Thyroid gland (tissue), 4 donors: Measurements from ENCODE around the gene LRRC75B. TPM values are rescaled to one million over a fixed set of nuclear protein-coding genes. Genes with fewer than 3 reads are reported as not detected.
"Not testable (repeated sequence)": the region's sequence is repeated elsewhere in the genome, so short reads cannot be mapped to it uniquely, and the experiment has no call there.

ENCODE experiments used
- DNase-seq, 2 donors: peaks; one replicate each; pipeline ENCODE4 v3.0.0-alpha.2; 2019
- H3K27ac ChIP-seq, 3 donors: fragments of 200-600 bp; sonication (generic); 1 replicate in 2 of 3; 2 replicates in 1 of 3; pipeline ENCODE4 v1.5.1; 2016 to 2019; ENCODE audit warnings: mild to moderate bottlenecking in 1 of 3, moderate library complexity in 1 of 3
- H3K27me3 ChIP-seq: fragments of 200-600 bp; sonication (generic); one replicate; pipeline ENCODE4 v1.5.1; 2019
- H3K36me3 ChIP-seq, 2 donors: fragments of 200-600 bp; sonication (generic); one replicate each; pipeline ENCODE4 v1.5.1; 2016 to 2019
- H3K4me1 ChIP-seq, 2 donors: fragments of 200-600 bp; sonication (generic); one replicate each; pipeline ENCODE4 v1.5.1; 2017 to 2019
- H3K4me3 ChIP-seq, 3 donors: fragments of 200-600 bp; sonication (generic); replicated peaks in 1 of 3; 1 replicate in 2 of 3; 2 replicates in 1 of 3; pipeline ENCODE4 v1.5.1; 2016; ENCODE audit warnings: mild to moderate bottlenecking in 1 of 3
- H3K9me3 ChIP-seq: fragments of 200-600 bp; sonication (generic); one replicate; pipeline ENCODE4 v1.5.1; 2017
- WGBS, 2 donors: methylation state at CpG; one replicate each; pipeline ENCODE4 v1.1.5; 2017; 5-methylcytosine and 5-hydroxymethylcytosine counted together
- intact Hi-C: fragments of 100-400 bp; cut with DNase I; formaldehyde crosslinking; loops from one replicate; pipeline ENCODE4 v1.15.1; 2023
- total RNA-seq, 4 donors: library from RNA; depleted of rRNA; stranded (reverse); fragments of >200 nt; gene quantifications; one replicate each; pipeline ENCODE4 v1.2.3, GENCODE V29; 2016
- TF ChIP-seq, protein P1 (sequence below), 6 experiments: fragments of 200-600 bp in 3 of 6; fragments of 450-650 bp in 3 of 6; sonication (generic) in 3 of 6; IDR thresholded peaks; one replicate each; pipeline ENCODE4 v1.5.1; 2016 to 2019; ENCODE audit warnings: antibody characterized with exemption in 6 of 6, mild to moderate bottlenecking in 2 of 6, inconsistent platforms in 1 of 6, moderate library complexity in 1 of 6

Gene LRRC75B
- total RNA-seq, 4 donors from 2014 or later, result 18.6 to 51.2 (median 39.6) TPM

DNA sequence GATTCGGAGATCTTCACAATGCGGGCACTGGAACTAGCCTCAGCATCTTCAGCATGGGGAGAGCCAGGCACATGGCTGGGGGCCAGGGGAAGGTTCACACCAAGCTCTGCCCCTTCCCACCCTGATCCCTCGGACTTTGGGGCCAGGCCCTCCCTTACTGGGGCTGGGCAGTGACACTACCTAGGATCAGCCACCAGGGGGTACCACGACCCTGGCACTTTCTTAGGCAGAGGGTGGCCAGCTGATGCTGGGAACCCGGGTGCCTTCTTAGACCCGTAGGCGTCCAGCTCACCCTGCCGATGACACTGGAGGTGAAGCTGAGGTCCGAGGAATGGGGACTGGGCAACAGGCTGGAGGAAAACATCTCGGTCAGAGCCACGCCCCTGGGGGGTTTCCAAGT lies 36.2 kb upstream of the LRRC75B start:
- DNase-seq, result peak in 1 of 2 donors; percentile 18
- WGBS, 2 donors, result 53 to 73% methylated on average over 3 to 7 of the region's 11 CpGs
- intact Hi-C loops, result not testable (repeated sequence)

DNA sequence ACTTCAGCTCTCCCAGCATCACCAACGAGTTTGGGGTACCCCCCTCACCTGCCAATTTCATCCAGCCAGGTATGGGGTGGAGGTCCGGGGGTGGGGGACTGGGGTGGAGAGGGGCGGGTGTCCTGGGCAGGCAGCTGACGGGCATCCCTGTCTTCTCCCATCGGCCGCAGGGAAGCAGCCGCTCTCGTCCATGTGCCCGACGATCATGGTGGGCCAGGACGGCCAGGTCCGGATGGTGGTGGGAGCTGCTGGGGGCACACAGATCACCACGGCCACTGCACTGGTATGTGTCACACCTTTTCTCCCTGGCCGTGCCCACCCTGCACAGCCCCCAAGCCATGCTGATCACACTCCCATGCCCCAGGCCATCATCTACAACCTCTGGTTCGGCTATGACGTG lies 35.0 kb upstream of the LRRC75B start:
- H3K4me3 ChIP-seq, H3K9me3 ChIP-seq, H3K36me3 ChIP-seq, DNase-seq, H3K27me3 ChIP-seq, intact Hi-C loops, H3K27ac ChIP-seq: not testable (repeated sequence)
- 83% methylated on average over 1 of the region's 16 CpGs; no CpG with 5 or more reads in 1 of the 2 donors for WGBS, 2 donors
- peaks cover 9 to 17% of the 10 kb centered on the region in 2 donors for H3K4me1 ChIP-seq

More for the DNA sequence above, 36.2 kb upstream of the LRRC75B start:
- H3K4me3 ChIP-seq, H3K27ac ChIP-seq, H3K27me3 ChIP-seq, H3K36me3 ChIP-seq, H3K9me3 ChIP-seq: not testable (repeated sequence)
- TF ChIP-seq, protein P1, sequence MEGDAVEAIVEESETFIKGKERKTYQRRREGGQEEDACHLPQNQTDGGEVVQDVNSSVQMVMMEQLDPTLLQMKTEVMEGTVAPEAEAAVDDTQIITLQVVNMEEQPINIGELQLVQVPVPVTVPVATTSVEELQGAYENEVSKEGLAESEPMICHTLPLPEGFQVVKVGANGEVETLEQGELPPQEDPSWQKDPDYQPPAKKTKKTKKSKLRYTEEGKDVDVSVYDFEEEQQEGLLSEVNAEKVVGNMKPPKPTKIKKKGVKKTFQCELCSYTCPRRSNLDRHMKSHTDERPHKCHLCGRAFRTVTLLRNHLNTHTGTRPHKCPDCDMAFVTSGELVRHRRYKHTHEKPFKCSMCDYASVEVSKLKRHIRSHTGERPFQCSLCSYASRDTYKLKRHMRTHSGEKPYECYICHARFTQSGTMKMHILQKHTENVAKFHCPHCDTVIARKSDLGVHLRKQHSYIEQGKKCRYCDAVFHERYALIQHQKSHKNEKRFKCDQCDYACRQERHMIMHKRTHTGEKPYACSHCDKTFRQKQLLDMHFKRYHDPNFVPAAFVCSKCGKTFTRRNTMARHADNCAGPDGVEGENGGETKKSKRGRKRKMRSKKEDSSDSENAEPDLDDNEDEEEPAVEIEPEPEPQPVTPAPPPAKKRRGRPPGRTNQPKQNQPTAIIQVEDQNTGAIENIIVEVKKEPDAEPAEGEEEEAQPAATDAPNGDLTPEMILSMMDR (IDR thresholded peaks at IDR 0.05), result peak in 4 of 6 experiments; percentile 22 to 52 (median 40)
- peaks cover 14 to 26% of the 10 kb centered on the region in 2 donors for H3K4me1 ChIP-seq

DNA sequence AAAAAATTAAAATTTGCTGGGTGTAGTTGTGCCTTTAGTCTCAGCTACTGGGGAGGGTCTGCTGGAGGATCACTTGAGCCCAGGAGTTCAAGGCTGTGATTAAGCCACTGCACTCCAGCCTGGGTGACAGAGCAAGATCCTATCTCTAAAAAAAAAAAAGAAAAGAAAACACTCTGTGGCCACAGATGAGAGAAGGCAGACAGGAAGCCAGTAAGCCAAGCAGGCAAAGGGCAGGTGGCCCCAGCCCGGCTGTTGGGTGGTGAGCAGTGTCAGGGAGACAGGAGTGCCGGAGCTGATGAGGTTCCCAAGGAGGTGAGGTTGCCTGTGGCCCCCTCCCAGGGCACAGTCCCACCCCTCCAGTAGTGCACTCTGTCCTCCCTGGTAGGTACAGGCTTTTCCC lies 29.7 kb upstream of the LRRC75B start:
- intact Hi-C loops, DNase-seq: not testable (repeated sequence)
- 75 to 80% methylated on average over 2 of the region's 2 CpGs for WGBS, 2 donors

DNA sequence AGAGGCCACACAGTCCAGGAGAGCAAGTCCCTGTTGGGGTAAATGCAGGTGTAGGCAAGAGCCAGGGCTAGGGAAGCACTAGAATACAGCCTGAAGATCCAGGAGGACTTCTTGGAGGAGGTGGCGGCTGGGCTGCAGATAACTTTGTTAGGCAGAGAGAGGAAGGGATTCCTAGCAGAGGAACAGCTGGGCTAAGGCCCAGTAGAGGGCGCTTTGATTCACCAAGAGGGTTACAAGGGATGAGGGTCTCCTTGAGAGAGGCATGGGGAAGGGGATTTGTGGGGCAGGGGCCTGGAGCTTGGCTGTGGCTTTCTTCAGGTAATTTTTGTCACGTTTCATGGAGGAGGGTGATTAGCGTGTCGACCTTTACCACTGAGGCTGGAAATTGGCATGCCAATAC lies 28.4 kb upstream of the LRRC75B start:
- H3K27ac ChIP-seq, H3K4me1 ChIP-seq, H3K36me3 ChIP-seq, H3K9me3 ChIP-seq, H3K27me3 ChIP-seq, DNase-seq, intact Hi-C loops, H3K4me3 ChIP-seq: not testable (repeated sequence)
- 62 to 88% methylated on average over 3 to 4 of the region's 5 CpGs for WGBS, 2 donors

More for the DNA sequence above, 29.7 kb upstream of the LRRC75B start:
- H3K9me3 ChIP-seq, H3K36me3 ChIP-seq, H3K27me3 ChIP-seq, H3K27ac ChIP-seq, H3K4me3 ChIP-seq, H3K4me1 ChIP-seq: not testable (repeated sequence)

DNA sequence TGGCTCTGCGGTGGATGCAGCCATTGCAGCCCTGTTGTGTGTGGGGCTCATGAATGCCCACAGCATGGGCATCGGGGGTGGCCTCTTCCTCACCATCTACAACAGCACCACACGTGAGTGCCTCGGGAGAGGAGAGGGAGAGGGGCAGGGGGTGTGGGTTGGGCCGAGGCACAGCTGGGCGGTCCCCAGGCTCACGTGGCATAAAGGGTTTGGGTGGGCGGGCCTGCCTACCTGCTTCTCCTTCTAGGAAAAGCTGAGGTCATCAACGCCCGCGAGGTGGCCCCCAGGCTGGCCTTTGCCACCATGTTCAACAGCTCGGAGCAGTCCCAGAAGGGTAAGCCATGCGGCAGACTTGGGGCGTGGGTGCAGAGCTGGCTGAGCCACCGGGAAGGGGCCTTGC lies 21.9 kb upstream of the LRRC75B start:
- WGBS, 2 donors, result 83 to 86% methylated on average over 1 to 5 of the region's 15 CpGs
- H3K36me3 ChIP-seq, DNase-seq, H3K4me3 ChIP-seq, H3K4me1 ChIP-seq, H3K27ac ChIP-seq, H3K27me3 ChIP-seq, H3K9me3 ChIP-seq, intact Hi-C loops: not testable (repeated sequence)

DNA sequence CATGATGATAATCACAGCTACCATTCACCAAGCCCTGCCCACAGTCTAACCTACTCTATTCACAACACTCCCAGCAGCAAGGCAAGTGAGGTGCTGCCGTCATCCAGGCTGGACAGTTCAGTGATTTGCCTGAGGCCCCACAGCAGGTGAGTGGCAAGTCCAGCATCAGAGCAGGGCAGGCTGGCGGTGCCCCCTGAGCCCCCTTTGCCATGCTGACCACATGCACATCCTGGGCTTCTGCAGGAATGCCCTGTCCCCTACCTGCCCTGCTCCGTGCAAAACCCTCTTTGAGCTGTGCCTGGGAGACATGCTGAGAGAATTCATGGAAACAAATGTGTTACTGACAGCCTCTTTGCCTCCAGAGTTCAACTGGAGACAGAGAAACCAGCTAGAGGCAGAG lies 17.0 kb upstream of the LRRC75B start:
- H3K4me1 ChIP-seq, H3K4me3 ChIP-seq, H3K9me3 ChIP-seq, H3K36me3 ChIP-seq, DNase-seq, H3K27ac ChIP-seq, intact Hi-C loops, H3K27me3 ChIP-seq: not testable (repeated sequence)
- WGBS, 2 donors, result 83% methylated on average over 2 of the region's 3 CpGs; no CpG with 5 or more reads in 1 of the 2 donors

DNA sequence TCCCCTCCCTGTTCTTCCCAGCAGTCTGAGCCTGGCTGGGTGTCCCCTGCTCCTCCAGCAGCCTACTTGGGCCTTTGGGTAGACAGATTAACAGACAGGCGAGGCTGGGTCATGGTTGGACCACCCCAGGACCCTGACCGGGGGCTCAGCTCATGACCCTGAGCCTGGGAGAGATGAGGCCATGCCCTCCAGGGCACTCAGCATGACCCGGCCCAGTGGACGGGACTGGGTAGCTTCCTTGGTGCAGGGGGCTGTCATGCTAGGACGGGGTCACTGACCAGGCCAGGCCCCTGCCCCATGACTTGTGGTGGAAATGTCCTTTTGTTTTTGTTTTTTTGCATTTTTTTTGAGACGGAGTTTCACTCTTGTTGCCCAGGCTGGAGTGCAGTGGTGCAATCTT lies 15.5 kb upstream of the LRRC75B start:
- H3K9me3 ChIP-seq, H3K4me1 ChIP-seq, H3K27me3 ChIP-seq, H3K4me3 ChIP-seq, H3K36me3 ChIP-seq, DNase-seq, intact Hi-C loops, H3K27ac ChIP-seq: not testable (repeated sequence)
- 89 to 97% methylated on average over 2 to 5 of the region's 6 CpGs for WGBS, 2 donors

DNA sequence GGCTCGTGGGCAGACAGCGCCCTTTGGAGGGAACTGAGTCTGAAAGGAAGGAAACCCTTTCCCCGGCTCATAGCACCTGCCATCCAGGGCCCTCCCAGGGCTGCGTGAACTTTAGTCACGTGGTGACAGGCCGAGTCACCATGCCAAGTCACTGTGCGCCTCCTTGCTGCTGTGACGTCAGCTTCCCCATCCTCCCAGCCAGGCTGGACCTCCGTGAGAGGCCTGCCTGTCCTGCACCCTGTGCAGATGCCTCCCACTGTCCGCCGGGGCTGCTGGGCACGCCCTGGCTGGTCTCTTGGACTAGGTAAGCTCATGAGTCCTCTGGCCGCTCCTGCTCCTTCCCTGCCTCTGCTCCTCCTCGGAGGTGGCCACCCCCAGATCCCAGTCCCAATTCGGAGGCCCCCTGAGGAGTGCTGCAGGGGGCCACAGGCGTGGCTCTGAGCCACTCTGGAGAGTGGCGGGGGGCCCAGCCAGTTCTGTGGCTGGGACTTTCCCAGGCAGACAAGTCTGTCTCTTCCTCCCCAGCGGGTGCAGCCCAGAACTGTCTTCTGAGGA lies 14.6 kb upstream of the LRRC75B start:
- H3K27me3 ChIP-seq, H3K27ac ChIP-seq, H3K4me3 ChIP-seq, intact Hi-C loops, H3K36me3 ChIP-seq, DNase-seq, H3K9me3 ChIP-seq: not testable (repeated sequence)
- 75 to 82% methylated on average over 13 to 16 of the region's 18 CpGs for WGBS, 2 donors
- peaks cover 5 to 13% of the 10 kb centered on the region in 2 donors for H3K4me1 ChIP-seq

DNA sequence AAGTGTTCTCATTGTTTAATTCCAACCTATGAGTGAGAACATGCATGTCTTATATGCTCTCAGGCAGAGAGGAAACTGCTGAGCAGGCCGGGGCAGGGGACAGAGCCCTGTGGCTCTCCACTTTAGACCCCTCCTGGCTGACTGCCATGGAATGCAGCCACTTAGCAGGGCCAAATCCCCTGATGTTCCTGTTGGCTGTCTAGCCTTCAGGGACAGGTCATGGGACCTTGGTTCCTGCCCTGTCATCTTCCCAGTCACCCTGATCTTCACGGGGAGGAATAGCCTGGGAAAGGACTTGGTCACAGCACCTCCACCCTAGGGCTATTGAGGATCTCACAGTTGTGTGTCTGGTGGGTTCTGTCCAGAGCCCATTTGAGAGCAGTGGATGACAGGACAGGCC lies 13.5 kb upstream of the LRRC75B start:
- 41 to 58% methylated on average over 2 of the region's 2 CpGs for WGBS, 2 donors
- H3K4me3 ChIP-seq, H3K27me3 ChIP-seq, intact Hi-C loops, H3K9me3 ChIP-seq, H3K36me3 ChIP-seq: not testable (repeated sequence)
- H3K4me1 ChIP-seq, result peaks cover 13 to 24% of the 10 kb centered on the region in 2 donors
- DNase-seq, result peak; percentile 50 to 54
- peak overlapping the region in 1 of 3 donors; percentile 10 for H3K27ac ChIP-seq
